Measurements from ENCODE around the gene DIP2B. TPM values are rescaled to one million over a fixed set of nuclear protein-coding genes. Genes with fewer than 3 reads are reported as not detected.

The DIP2B gene
- total and polyA plus RNA-seq, 2 donors (not counting 1 experiment from before 2014, with no cell fraction given), result 12.6 to 21.0 TPM

DNA sequence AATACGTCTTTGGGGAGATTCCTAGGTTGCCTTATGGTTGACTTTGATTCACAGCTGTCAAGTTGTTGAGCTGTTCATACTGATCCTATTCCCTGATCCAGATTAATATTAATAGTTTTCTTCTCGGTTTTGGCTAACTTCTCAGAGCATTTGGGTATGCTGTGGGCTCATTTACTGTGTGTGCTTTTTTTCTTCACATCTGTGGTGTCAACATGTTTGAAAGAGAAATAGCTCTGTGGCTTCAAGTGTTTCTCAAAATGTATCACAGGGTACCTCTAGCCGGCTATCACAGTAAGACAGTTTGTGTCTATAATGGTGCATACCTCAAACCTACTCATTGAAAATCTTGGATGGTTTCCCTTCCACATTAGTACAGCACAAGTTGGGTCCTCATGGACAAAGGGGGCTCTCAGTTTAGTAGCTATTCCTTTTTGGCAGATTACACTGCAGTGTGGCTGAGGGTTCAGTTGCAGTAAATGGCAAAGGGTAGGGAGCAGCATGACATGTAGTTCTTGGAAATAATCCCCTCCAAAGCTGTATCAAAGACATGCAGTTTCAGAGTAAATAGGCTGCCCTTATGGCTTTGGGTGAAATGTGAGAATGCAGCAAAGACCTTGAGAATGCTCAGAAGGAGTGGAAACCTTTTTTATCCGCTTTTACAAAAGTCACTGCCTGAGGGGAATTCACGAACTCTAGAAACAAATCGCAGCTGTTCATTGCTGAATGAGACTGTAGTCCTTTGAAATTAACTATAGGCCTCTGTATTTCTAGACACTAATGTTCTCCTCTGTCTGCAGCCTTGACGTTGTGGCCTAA is 156.7 kb downstream of the DIP2B start:
- Histone ChIP-seq H4K20me1 (ENCODE audit: control insufficient read depth, extremely low read depth, insufficient read depth, low read length) (no peaks in the 10 kb centered on the region), H3K9ac (ENCODE audit: insufficient read depth, low read length) (no peak overlapping the region), H3K9me3 (ENCODE audit: control insufficient read depth, insufficient read depth, low read depth, low read length) (no peaks in the 10 kb centered on the region), H3K4me2 (ENCODE audit: extremely low read depth, insufficient read depth, low read length) (no peak overlapping the region), H3K79me2 (ENCODE audit: control insufficient read depth, insufficient read depth, low read length) (no peaks in the 10 kb centered on the region), H3K36me3 (ENCODE audit: control insufficient read depth, insufficient read depth, low read length) (no peaks in the 10 kb centered on the region), H2AFZ (ENCODE audit: low read length) (no peak overlapping the region), H3K27me3 (ENCODE audit: control insufficient read depth, insufficient read depth, low read length) (no peaks in the 10 kb centered on the region), H3K27ac (ENCODE audit: insufficient read depth, low read length) (no peak overlapping the region), H3K4me3 (replicated peaks in 1 of 4; ENCODE audit: control extremely low read depth in 1 of 4, insufficient read depth in 1 of 4, low read depth in 3 of 4, low read length in 4 of 4) (no peak overlapping the region), H3K4me1 (ENCODE audit: control insufficient read depth, extremely low read depth, insufficient read depth, low read length) (no peaks in the 10 kb centered on the region)
- TF ChIP-seq EZH2 (IDR thresholded peaks at IDR 0.05; ENCODE audit: low read length, missing control alignments), result no peak
- TF ChIP-seq, protein P1, sequence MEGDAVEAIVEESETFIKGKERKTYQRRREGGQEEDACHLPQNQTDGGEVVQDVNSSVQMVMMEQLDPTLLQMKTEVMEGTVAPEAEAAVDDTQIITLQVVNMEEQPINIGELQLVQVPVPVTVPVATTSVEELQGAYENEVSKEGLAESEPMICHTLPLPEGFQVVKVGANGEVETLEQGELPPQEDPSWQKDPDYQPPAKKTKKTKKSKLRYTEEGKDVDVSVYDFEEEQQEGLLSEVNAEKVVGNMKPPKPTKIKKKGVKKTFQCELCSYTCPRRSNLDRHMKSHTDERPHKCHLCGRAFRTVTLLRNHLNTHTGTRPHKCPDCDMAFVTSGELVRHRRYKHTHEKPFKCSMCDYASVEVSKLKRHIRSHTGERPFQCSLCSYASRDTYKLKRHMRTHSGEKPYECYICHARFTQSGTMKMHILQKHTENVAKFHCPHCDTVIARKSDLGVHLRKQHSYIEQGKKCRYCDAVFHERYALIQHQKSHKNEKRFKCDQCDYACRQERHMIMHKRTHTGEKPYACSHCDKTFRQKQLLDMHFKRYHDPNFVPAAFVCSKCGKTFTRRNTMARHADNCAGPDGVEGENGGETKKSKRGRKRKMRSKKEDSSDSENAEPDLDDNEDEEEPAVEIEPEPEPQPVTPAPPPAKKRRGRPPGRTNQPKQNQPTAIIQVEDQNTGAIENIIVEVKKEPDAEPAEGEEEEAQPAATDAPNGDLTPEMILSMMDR (conservative IDR thresholded peaks at IDR 0.05 in 1 of 2, IDR thresholded peaks at IDR 0.05 in 1 of 2; ENCODE audit: low read depth in 1 of 2, low read length in 2 of 2), result no peak
- DNase-seq (ENCODE audit: low read depth in 2 of 2), result peak in 1 of 2 donors; percentile 43

DNA sequence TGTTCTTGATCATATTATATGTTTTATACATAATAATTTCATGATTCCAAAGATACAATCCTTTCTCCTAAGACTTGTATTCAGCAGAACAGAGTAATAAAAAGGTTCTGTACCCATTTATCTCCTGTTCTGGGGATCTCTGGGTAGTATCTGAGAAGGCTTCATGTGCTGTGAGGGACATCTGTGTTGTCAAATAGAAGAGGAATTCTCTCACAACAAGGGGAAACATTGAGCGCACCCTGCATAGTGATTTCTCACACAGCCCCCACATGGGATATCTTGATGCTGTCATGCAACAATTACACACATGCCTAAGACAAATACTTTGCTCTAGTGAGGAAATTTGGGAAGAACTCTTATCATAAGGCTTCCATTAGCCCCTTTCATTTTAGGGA is 157.3 kb downstream of the DIP2B start:
- Histone ChIP-seq H3K36me3 (ENCODE audit: control insufficient read depth, insufficient read depth, low read length) (no peaks in the 10 kb centered on the region), H3K27ac (ENCODE audit: insufficient read depth, low read length) (no peak overlapping the region), H3K27me3 (ENCODE audit: control insufficient read depth, insufficient read depth, low read length) (no peaks in the 10 kb centered on the region), H4K20me1 (ENCODE audit: control insufficient read depth, extremely low read depth, insufficient read depth, low read length) (no peaks in the 10 kb centered on the region), H3K4me3 (replicated peaks in 1 of 4; ENCODE audit: control extremely low read depth in 1 of 4, insufficient read depth in 1 of 4, low read depth in 3 of 4, low read length in 4 of 4) (no peak overlapping the region), H2AFZ (ENCODE audit: low read length) (no peak overlapping the region), H3K9ac (ENCODE audit: insufficient read depth, low read length) (no peak overlapping the region), H3K9me3 (ENCODE audit: control insufficient read depth, insufficient read depth, low read depth, low read length) (no peaks in the 10 kb centered on the region), H3K4me1 (ENCODE audit: control insufficient read depth, extremely low read depth, insufficient read depth, low read length) (no peaks in the 10 kb centered on the region), H3K4me2 (ENCODE audit: extremely low read depth, insufficient read depth, low read length) (no peak overlapping the region), H3K79me2 (ENCODE audit: control insufficient read depth, insufficient read depth, low read length) (no peaks in the 10 kb centered on the region)
- DNase-seq (ENCODE audit: low read depth in 2 of 2), result no peak
- TF ChIP-seq, protein P1 (conservative IDR thresholded peaks at IDR 0.05 in 1 of 2, IDR thresholded peaks at IDR 0.05 in 1 of 2; ENCODE audit: low read depth in 1 of 2, low read length in 2 of 2), result no peak
- no peak for TF ChIP-seq EZH2 (IDR thresholded peaks at IDR 0.05; ENCODE audit: low read length, missing control alignments)

DNA sequence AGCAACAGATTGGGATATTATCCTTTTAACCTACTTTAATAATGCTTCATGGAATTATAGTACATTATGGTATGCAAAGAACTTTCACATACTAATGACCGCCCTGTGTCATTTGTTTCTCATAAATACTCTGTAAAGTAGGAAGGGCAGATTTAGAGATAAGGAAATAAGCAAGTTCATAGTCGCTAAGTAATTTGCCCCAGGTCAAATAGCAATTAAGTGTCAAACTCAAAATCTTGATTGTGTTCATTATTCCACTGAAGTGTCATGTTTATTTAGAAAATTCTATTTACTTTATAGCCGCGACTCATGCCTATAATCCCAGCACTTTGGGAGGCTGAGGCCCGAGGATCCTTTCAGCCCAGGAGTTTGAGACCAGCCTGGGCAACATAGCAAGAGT is 160.4 kb downstream of the DIP2B start:
- no peak overlapping the region for H2AFZ ChIP-seq (ENCODE audit: low read length)
- H3K36me3 ChIP-seq (ENCODE audit: control insufficient read depth, insufficient read depth, low read length), result no peaks in the 10 kb centered on the region
- no peaks in the 10 kb centered on the region for H3K9me3 ChIP-seq (ENCODE audit: control insufficient read depth, insufficient read depth, low read depth, low read length)
- no peak overlapping the region for H3K9ac ChIP-seq (ENCODE audit: insufficient read depth, low read length)
- no peaks in the 10 kb centered on the region for H4K20me1 ChIP-seq (ENCODE audit: control insufficient read depth, extremely low read depth, insufficient read depth, low read length)
- no peak overlapping the region for H3K4me2 ChIP-seq (ENCODE audit: extremely low read depth, insufficient read depth, low read length)
- no peak for DNase-seq (ENCODE audit: low read depth in 2 of 2)
- H3K4me3 ChIP-seq (replicated peaks in 1 of 4; ENCODE audit: control extremely low read depth in 1 of 4, insufficient read depth in 1 of 4, low read depth in 3 of 4, low read length in 4 of 4), result no peak overlapping the region
- no peaks in the 10 kb centered on the region for H3K4me1 ChIP-seq (ENCODE audit: control insufficient read depth, extremely low read depth, insufficient read depth, low read length)
- no peak overlapping the region for H3K27ac ChIP-seq (ENCODE audit: insufficient read depth, low read length)
- TF ChIP-seq, protein P1 (conservative IDR thresholded peaks at IDR 0.05 in 1 of 2, IDR thresholded peaks at IDR 0.05 in 1 of 2; ENCODE audit: low read depth in 1 of 2, low read length in 2 of 2), result no peak
- TF ChIP-seq EZH2 (IDR thresholded peaks at IDR 0.05; ENCODE audit: low read length, missing control alignments), result no peak
- H3K27me3 ChIP-seq (ENCODE audit: control insufficient read depth, insufficient read depth, low read length), result no peaks in the 10 kb centered on the region
- no peaks in the 10 kb centered on the region for H3K79me2 ChIP-seq (ENCODE audit: control insufficient read depth, insufficient read depth, low read length)
